BJ (cell line): ENCODE measurements around the gene MGAT3. TPM values are rescaled to one million over a fixed set of nuclear protein-coding genes. Genes with fewer than 3 reads are reported as not detected.

Source experiments
- CTCF ChIA-PET: fragments of 350-600 bp; formaldehyde crosslinking; extraction: SDS; loops from one replicate; lab custom pipeline; 2021; ENCODE audit warnings: antibody characterized with exemption, inconsistent platforms; lab: Yijun Ruan, JAX
- POLR2A ChIA-PET: fragments of 300-600 bp; sonication (Branson Sonifier 250); formaldehyde crosslinking; extraction: SDS; loops from one replicate; lab custom pipeline; 2021; ENCODE audit warnings: antibody characterized with exemption; lab: Charles Lee
- DNase-seq: peaks from one replicate; pipeline ENCODE4 v3.0.0-alpha.2; 2011; ENCODE audit warnings: low read depth
- H3K27me3 ChIP-seq: 2 replicates; pipeline ENCODE4 v1.6.0; 2011; ENCODE audit warnings: low read length; ENCODE audit not compliant: control insufficient read depth, insufficient read depth
- H3K36me3 ChIP-seq: 2 replicates; pipeline ENCODE4 v1.5.1; 2011; ENCODE audit warnings: low read length; ENCODE audit not compliant: control insufficient read depth, insufficient read depth
- H3K4me3 ChIP-seq: 2 replicates; pipeline ENCODE4 v1.5.1; 2011; ENCODE audit warnings: low read depth, mild to moderate bottlenecking, control low read depth, low read length
- CTCF ChIP-seq: IDR thresholded peaks from 2 replicates; pipeline ENCODE4 v1.5.1; 2011; ENCODE audit warnings: low read depth, mild to moderate bottlenecking, control low read depth, inconsistent platforms, low read length, moderate library complexity; ENCODE audit not compliant: insufficient read depth
- polyA plus RNA-seq: library from polyadenylated mRNA; depleted of rRNA; stranded (reverse); fragments of >200 nt; gene quantifications from 2 replicates; pipeline ENCODE4 v1.2.3, GENCODE V29; 2011

The MGAT3 gene
- polyA plus RNA-seq, 1 experiment, result 0.53 TPM

- TF ChIP-seq CTCF, result no peak
- Histone ChIP-seq H3K4me3 (no peak overlapping the region), H3K27me3 (no peaks in the 10 kb centered on the region), H3K36me3 (peaks cover 30% of the 10 kb centered on the region)
- POLR2A ChIA-PET, result interaction anchor here (0.6 kb wide), 1 partner anchor 187 kb away, joined by 11 read pairs; no protein-coding TSS in a partner anchor
- CTCF ChIA-PET, result interaction anchor here (3.0 to 4.0 kb wide), 3 partner anchors 10 to 33 kb away, joined by 11 to 28 read pairs (median 12); no protein-coding TSS in a partner anchor
- DNase-seq, result no peak
Observed at GRCh38 chr22:39526736-39527171, 69.9 kb downstream of the MGAT3 start.

GRCh38 chr22:39527481-39527961, 70.7 kb downstream of the MGAT3 start:
- H3K4me3 ChIP-seq, result no peak overlapping the region
- TF ChIP-seq CTCF, result no peak
- no peaks in the 10 kb centered on the region for H3K27me3 ChIP-seq
- DNase-seq, result no peak
- H3K36me3 ChIP-seq, result peaks cover 27% of the 10 kb centered on the region
- CTCF ChIA-PET, result interaction anchor here (0.8 to 24.6 kb wide), 5 partner anchors 11 to 504 kb away, joined by 4 to 476 read pairs (median 28); partner anchors contain the start of gene RPL3
- POLR2A ChIA-PET, result no interaction called here

GRCh38 chr22:39528080-39528661, 71.4 kb downstream of the MGAT3 start:
- Histone ChIP-seq H3K4me3 (no peak overlapping the region), H3K27me3 (no peaks in the 10 kb centered on the region), H3K36me3 (peaks cover 21% of the 10 kb centered on the region)
- ChIA-PET POLR2A (interaction anchor here (0.8 to 1.4 kb wide), 2 partner anchors 211 to 516 kb away, joined by 4 to 5 read pairs; no protein-coding TSS in a partner anchor), CTCF (interaction anchor here (0.7 to 24.6 kb wide), 23 partner anchors 8 to 669 kb away, joined by 3 to 476 read pairs (median 7); partner anchors contain the start of genes ATF4, MIEF1 and RPL3)
- no peak for TF ChIP-seq CTCF
- no peak for DNase-seq

- H3K4me3 ChIP-seq, result no peak overlapping the region
- TF ChIP-seq CTCF, result peak; percentile 99
- POLR2A ChIA-PET, result interaction anchor here (0.6 to 1.4 kb wide), 4 partner anchors 9 to 649 kb away, joined by 3 to 5 read pairs (median 4); partner anchors contain the start of gene TNRC6B
Observed at GRCh38 chr22:39528681-39529486, 72.1 kb downstream of the MGAT3 start.

More at GRCh38 chr22:39528681-39529486, 72.1 kb downstream of the MGAT3 start:
- Histone ChIP-seq H3K36me3 (peaks cover 19% of the 10 kb centered on the region), H3K27me3 (no peaks in the 10 kb centered on the region)
- DNase-seq, result no peak
- CTCF ChIA-PET, result interaction anchor here (0.5 to 24.6 kb wide), 42 partner anchors 9 to 810 kb away, joined by 3 to 476 read pairs (median 4); partner anchors contain the start of genes ATF4, MIEF1, RPL3 and SYNGR1
